ENCODE results near the gene SLC7A8.

Gene SLC7A8

DNA sequence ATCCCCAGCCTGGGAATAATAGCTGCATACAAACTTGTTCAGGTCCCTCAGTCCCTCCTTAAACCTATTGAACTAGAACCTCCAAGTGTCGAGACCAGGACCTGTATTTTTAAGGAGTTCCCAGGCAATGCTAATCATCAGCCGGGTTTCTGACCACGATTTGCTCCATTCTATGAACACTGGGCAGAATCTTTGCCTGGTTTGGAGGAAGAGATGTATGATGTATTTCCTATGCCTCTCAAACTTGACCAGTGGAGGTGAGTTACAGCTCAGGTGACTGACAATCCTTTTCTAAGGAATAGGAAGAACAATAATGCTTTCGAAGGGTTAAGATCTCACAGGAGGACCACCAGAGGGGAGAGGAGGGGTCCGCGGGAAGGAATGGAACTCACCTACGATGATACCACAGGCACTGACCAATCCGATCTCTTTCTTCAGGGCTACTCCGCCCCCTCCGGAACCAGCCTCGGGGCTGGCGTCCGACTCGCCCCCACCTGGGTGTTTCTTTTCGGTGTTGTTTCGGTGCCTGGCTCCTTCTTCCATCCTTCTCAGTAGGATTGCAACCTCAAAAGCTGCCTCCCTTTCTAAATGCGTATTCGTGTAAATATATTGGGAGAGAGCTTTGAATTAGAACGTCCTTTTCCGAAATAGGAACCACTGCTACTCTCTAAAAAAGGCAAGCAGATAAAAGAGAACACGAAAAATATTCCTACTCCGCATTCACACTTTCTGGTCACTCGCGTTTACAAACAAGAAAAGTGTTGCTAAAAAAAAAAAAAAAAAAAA is 895 bp downstream of the SLC7A8 start:
- no peak for DNase-seq

DNA sequence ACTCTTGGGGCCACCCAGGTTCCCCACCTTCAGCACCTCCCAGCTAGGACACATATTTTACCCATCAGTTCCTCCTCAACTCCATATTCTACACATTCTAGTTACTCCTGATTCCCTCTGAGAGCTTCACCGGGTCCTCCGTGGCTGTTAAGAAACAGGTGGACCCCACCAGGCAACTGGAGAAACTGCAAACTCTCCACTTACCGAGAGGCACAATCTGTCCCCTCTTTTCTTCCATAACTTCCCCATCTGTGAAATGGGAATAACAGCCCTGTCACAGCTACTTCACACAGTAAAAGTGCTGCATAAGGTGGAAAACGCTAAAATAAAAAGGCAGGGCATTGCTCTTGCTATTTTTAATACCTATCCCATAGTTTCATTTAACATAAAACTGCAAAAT is 1.5 kb downstream of the SLC7A8 start:
- no peak for DNase-seq

DNA sequence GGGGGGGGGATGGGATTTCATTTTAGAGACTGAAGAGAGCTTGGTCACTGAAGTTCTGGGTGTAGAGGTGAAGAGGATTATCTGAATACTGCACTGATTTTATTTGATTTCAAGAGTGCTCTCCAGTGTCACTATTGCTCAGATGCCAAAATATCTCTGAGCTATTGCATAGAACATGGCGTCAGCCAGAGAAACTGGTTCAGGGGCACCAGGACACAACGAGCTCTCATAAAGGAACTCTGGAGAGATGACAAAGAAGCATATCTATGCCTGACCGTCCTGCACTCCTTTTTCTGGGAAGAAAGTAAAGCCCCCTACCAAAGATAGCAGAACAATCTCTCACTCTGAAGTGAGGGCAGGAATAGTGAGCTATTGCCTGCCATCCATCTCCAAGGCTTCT is 2.0 kb downstream of the SLC7A8 start:
- DNase-seq: no peak

DNA sequence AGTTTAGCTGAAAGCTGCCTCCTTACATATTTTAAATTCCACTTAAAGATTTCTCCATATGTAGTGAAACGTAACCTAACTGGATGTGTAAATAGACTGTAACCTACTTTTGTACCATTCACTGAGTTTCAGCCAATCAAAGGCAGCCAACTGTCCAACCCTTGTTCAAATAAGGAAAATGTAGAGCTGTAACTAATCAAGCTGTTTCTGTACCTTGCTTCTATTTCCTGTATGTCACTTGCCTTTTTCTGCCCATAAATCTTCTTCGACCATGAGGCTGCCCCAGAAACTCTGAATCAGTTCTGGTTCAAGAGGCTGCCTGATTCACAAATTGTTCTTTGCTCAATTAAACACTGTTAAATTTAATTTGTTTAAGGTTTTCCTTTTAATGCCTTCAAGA is 6.3 kb downstream of the SLC7A8 start:
- DNase-seq: no peak

DNA sequence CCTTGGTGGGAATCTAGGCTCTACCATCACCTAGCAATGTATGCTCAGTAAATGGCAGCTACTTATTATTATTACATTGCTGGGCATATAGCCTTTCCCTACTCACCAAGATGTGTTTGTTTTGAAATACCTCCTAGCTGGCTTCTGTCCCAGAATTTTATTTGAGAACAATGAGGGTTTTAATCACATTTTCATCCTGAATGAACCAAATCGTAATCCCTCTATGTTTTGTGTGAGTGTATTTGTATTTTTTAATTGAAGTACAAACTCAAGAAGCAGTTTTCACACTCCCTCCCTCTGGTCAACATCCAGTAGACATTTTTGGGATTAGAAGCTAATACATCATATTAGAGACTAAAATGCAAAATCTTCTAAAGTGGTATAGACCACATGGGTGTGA is 7.6 kb downstream of the SLC7A8 start:
- DNase-seq: no peak

DNA sequence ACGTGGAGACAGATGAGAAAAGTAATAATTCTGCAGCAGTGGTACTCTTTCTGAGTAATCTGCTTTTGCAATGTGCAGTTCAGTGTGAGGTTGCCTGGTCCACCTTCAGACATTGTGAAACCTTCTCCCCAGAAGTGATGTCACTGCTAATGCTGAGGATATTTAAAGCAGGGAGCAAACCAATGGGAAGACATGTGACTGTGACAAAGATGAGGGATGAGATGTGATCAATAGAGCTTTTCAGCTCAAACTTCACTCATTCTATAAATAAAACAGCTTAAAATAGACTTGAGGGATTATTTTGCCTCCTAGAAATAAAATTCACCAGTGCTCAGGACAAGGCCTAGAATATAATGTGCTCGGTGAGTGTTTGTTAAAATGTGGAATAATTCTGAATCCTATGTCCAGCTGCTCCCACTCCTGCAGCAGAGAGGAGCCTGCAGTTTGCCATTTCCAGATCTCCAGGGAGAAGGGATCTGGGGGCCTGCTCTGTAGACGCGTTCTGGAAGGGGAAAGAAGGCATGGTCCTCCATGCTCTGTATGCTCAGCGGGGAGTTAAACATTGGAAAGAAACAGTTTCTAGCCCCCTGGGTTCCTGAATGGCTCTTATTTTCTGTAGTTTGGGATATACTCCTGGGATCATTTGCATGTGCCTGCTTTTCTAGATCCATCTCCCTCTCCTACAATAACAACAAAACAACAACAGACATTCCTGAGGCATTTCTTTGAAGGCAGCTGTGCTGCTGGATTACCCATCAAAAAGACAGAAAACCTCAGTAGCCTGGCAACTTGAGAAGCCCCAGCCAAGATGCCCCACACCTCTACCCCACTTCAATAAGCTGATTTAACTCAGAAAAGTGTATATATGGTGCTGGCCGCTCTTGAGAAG is 8.9 kb downstream of the SLC7A8 start:
- DNase-seq: no peak

DNA sequence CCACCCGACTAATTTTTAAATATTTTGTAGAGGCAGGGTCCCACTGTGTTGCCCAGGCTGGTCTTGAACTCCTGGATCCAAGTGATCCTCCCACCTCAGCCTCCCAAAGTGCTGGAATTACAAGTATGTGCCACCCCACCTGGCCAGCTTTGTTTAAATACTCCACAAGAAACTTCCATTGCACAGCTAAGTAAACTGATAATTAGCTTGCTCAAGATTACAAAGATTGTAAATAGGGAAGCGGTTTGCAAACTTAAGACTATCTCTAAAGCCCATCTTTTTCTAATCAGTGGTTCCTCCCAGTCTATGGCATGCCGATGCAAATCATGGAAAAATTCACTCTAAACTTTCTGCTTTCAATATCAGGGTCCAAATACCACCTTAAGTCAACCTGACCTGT is 9.7 kb downstream of the SLC7A8 start:
- no peak for DNase-seq

DNA sequence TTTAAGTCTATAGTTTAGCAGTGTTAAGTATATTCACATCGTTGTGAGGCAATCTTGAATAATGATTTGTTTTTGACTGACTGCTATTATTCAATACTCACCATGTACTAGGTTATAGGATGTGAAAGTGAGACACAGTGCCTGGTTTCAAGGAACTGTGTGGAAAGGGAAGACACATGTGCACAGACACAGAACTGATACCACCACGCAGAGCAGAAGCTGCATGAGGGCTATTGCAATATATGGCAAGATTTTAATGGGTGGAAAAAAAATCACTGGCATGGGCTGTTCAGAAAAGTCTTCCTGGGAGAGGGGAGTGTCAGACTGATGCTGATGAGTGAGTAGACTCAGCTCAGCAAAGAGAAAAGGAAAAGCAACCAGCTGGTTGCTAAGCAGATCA is 10.4 kb downstream of the SLC7A8 start:
- DNase-seq: no peak

DNA sequence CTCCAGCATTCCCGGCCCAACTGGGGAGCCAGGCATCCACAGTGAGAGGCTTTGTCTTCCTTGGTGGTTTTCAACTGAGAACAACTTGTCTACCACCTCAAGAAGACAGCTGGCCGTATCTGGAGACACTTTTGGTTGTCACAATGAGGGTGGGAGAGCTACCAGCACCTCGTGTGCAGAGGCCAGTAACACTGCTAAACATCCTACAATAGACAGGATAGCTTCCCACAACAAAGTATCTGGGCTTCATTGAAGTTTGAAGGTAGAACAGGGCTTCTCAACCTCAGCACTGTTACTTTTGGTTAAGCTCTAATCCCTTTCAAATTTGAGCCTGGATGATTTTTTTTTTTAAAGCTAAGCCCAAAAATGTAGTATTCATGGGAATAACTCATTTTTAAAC is 10.9 kb downstream of the SLC7A8 start:
- no peak for DNase-seq

DNA sequence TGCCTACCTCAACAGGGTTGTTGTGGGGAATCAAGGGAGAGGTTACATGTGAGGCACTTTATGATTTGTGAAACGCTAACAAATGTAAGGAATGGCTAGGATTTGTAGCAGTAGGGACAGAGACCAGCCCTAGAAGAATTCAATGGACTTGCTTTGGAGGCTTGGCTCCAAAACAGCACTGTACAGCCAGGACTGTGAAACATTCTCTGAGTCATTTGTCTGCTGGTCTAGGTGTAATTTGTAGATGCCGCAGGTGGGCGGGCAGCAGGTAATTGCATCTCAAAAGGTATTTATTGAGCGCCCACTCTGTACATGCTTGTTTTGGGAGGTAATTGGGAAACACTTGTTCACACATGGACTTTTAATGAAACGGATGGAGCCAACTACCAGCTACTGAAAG is 11.4 kb downstream of the SLC7A8 start:
- no peak for DNase-seq

DNA sequence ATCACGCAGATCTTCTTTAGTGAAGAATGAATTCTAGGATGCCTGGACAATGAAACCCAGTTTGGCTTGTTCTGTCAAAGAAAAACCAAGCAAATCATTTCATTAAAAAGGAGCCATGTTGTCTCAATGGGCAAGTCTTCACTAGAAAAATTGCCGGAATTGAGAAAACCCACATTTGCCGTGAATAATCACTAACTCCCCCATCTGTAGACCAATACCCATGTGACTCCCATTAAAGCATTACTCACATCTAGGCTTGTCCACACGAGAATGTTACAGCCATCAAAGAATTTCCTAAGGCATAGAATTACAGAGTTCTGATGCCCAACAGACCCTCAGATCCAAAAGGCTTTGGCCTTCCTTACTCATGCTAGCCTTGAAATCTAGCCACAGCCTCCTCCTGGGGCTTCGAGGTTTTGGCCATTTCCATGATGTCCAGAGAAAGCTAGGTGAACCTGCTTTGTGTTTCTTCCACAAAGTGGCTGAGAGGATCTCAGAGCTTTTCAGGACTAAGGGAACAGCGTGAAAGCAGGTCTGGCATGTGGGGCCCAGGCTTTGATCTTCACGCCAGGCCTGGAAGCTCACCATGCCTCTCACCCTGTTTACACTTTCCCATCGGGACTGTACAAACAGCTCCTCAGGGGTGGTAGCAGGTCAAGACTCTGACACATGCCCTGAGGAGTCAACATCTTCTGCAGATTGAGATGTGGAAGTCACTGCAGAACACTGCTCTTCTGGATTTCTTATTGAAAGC is 12.1 kb downstream of the SLC7A8 start:
- no peak for DNase-seq

DNA sequence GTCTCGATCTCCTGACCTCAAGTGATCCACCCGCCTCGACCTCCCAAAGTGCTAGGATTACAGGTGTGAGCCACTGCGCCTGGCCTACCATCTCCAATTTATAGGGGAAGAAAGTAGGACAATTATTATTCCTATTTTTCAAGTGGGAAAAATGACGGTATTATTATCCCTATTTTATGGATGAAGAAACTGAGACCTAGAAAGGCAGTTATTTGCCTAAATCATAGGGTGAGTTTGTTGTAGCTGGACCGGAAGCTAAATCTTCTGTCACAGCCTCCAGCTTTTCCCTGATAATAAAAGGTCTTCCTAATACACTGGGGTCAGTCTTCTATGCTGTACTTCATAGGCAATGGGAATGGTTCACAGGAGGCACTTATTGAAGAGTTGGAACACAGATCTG is 13.8 kb downstream of the SLC7A8 start:
- DNase-seq: no peak

DNA sequence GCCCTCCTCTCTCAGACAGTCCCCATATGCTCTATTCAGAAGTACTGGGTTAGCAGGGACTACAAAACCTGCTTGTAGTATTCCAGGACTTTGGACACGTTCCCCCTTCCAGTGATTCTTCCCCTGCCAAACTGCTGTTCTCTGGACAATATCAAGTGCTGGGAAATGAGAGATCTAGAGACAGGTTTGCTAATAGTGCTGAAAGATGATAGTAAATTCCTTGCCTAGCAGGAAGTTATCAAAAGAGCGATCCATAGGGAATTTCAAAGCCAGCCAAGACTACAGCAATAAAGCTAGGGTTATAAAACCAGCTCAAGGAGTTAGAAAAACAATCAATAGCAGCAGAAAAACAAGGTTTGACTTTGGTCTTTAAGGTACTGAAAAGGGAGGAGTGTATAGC is 15.2 kb downstream of the SLC7A8 start:
- no peak for DNase-seq

DNA sequence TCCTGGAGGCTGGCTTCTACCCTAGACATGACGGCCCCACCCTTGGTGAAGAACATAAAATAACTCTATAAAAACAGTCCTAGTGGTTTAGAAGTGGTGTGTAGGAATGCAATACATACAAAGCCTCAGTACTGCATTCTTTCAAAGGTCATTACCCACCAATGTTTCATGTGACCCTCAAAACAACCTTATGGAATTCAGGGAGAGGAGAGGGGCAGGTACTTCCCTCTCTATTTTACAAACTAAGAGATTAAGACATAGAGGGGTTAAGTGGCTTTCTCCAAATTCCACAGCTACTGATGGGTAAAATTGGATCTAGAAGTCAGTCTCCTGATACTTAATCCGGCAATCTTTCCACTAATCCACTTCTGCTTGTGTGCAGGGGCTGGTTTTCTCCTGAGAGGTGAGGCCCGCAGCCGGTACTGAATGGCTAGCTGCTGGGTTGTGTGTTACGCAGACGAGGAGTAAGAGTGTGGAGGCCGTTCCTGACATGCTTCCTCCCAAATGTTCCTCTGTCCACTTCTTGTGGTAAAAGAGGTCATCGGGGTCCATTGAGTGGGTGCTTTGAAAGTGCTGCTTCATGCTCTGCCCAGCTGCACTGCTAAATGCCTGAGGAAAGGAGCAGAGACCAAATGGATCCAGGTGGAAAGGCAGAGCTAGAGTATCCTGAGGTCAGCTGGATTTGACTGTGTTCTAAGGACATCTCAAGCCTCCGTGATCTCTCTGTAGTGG is 16.2 kb downstream of the SLC7A8 start:
- no peak for DNase-seq

DNA sequence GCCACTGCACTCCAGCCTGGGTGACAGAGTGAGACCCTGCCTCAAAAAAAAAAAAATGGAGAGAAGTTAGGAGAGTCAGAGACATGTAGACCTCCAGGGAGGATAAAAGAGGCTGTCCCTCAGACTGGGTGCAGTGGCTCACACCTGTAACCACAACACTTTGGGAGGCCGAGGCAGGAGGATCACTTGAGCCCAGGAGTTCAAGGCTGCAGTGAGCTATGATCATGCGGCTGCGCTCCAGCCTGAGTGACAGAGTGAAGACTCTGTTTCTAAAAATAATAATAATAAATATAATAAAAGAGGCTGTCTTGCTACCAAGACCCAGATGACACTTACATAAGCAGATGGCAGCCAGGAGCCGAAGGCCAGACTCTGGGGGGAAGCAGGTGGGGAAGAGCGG is 18.5 kb downstream of the SLC7A8 start:
- no peak for DNase-seq

DNA sequence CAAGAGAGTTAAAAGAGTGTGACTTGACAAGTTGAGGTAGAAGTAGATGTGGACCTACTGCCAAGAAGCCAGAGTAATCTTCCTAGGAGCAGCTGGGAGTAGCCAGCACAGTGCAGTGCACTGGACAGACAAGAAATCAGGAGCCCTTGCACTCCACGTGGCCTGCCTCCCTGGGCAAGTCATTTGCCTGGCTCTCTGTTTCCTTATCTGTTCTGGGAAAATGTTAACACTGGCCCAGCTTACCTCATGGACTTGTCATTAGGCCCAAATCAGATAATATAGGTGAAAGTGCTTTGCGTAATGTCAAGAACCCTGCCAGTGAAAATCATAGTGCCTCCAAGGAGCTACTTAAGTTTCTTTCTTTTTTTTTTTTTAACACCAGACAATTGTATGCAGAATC is 19.2 kb downstream of the SLC7A8 start:
- no peak for DNase-seq

DNA sequence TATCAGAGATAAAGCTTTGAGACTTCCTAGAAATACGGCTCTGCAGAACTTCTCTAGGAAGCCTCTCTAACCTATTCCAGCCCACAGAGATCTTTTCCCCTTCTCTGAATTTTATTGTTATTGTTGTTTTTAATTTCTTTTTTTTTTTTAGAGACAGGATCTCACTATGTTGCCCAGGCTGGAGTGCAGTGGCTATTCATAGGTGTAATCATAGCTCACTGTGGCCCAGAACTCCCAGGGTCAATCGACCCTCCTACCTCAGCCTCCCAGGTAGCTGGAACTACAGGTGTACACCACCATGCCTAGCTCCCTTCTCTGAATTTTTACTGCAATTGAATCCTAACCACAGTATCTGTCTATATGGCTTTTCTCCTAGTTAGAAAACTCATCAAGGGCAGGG is 19.6 kb downstream of the SLC7A8 start:
- DNase-seq: no peak

DNA sequence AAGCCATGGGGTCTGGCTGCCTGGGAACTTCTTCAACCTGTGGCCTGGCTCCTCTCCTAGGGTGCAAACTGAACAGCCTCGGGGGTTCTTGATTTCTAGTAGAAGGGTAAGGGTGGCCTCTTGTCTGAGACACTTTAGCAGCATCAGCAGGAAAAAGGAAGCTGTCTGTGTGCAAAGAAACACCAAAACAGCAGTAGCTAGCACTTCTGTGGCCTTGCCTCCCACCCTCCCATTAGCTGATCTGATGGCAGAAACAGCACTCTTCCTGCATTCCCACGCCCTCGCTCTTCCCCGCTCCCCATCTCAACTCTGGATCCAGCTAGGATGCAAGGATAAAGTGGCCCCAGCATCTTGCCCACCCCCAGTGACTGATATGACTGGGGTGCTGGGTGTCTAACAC is 20.7 kb downstream of the SLC7A8 start:
- DNase-seq: no peak

DNA sequence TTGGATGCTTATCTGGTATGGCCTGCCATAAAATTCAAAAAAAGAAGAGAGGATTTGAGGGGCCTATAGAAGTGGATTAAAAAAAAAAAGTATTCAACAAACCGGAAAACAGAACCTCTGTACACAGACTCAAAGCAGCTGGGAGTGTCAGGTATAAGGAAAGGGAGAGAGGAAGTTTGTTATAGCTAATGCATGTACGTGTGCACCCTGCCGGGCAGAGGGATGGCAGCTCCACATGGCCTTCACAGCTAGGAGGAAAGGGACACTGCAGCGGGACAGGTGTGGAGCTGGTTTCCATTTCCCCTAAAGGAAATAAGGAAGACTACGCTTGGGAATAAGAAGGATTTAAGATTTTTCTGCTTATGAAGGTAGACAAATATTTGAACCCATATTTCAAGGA is 21.5 kb downstream of the SLC7A8 start:
- DNase-seq: no peak

DNA sequence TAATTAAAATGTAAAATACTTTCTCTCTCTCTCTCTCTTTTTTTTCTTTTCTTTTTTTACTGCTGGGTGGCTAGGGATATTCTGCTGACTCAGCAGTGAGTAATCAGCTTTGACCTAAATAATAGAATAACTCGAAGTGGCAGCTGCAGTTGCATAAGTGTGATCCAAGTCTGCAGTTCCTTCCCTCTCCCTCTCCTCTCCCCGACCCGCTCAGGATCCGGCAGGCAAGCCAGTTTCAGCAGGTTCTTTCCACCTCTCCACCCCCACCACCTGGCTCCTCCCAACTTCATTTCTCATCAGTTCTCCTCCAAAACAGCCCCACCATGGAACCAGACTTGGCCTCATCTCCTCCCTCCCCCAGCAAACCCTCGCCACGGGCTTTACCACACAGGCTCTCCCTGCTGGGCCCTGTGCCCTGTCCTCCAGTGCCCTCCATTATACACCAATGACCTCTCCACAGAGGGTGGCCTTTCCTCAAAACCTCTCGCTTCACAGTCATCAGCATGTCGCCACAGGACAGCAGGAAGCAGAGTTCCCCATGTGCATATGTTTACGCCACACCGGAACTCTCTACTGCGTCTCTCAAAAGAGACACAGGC is 22.4 kb downstream of the SLC7A8 start:
- no peak for DNase-seq

DNA sequence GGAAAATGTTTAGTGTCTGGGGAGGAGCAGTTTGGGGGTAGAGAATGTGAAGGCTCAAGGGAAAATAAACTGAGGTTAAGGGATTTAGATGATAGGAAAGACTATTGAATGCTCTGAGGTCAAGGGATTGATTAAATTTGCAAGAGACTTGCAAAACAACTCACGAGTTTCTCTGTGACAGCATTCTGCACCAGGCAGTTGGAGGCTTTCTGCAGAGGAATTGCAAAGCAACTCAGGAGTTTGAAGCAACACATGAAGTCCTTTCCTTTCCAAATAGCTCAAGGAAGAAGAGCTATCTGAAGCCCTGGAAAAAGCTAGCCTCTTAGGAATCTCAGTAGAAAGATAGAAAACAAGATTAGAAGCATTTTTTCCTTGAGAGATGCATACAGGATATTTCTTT is 23.9 kb downstream of the SLC7A8 start:
- DNase-seq: no peak

DNA sequence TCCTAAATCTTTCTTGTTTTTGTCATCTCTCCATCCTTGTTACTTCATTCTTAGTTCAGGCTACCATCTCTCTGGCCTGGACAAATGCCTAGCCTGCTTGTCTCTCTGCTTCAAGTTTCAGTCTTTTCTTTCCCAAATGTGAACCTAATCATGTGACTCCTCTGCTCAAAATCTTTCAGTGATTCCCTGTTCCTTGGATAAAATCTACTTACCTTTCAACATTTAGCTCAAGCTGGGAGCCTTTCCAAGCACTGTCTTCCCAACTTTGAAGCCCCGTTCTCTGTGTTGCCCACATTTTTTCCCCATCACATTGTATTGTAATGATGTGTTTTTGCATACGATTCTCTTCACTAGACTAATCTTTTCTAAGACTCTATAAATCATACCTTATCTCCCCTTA is 24.7 kb downstream of the SLC7A8 start:
- DNase-seq: no peak

All from effector CD4-positive, alpha-beta T cell (primary cell).